ENCODE measurements around the gene APLP2.
A peak's percentile ranks its signal among the peaks of the same experiment; 100 is the strongest.

The APLP2 gene

GRCh38 chr11:130110339-130111108 is 40.8 kb downstream of the APLP2 start:
- no peak for TF ChIP-seq CTCF (IDR thresholded peaks at IDR 0.05; ENCODE audit: low read depth, low read length)
- H3K4me3 ChIP-seq (replicated peaks in 1 of 2; ENCODE audit: low read depth in 2 of 2, low read length in 2 of 2): no peak overlapping the region
- DNase-seq (ENCODE audit: low read depth in 2 of 2): no peak

- no peak for DNase-seq (ENCODE audit: low read depth in 2 of 2)
- no peak for TF ChIP-seq CTCF (IDR thresholded peaks at IDR 0.05; ENCODE audit: low read depth, low read length)
- H3K4me3 ChIP-seq (replicated peaks in 1 of 2; ENCODE audit: low read depth in 2 of 2, low read length in 2 of 2): no peak overlapping the region
Measured at GRCh38 chr11:130112071-130112830, 42.6 kb downstream of the APLP2 start.

GRCh38 chr11:130114281-130114680 is 44.6 kb downstream of the APLP2 start:
- no peak overlapping the region for H3K4me3 ChIP-seq (replicated peaks in 1 of 2; ENCODE audit: low read depth in 2 of 2, low read length in 2 of 2)
- DNase-seq (ENCODE audit: low read depth in 2 of 2): no peak
- no peak for TF ChIP-seq CTCF (IDR thresholded peaks at IDR 0.05; ENCODE audit: low read depth, low read length)

DNA sequence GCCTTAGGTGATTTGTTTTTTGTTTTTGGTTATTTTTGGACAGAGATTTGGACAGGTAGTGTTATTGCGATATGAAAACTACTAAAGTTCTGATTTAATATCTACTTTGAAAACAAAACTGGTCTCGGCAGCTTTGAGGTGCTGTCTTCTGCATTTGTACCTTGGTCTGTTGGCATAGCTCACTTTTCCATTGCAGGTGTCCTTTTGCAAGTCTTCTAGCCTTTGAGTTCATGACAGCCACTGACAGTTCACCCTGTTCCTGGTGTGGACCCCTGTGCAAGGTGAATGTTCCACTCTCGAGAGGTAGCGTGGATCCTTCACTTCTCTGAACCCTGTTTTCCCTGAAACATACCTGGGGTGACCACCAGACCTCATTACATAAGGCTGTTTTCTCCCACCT is 45.0 kb downstream of the APLP2 start:
- no peak for TF ChIP-seq CTCF (IDR thresholded peaks at IDR 0.05; ENCODE audit: low read depth, low read length)
- H3K4me3 ChIP-seq (replicated peaks in 1 of 2; ENCODE audit: low read depth in 2 of 2, low read length in 2 of 2): no peak overlapping the region
- no peak for DNase-seq (ENCODE audit: low read depth in 2 of 2)

GRCh38 chr11:130115218-130115617 is 45.5 kb downstream of the APLP2 start:
- no peak overlapping the region for H3K4me3 ChIP-seq (replicated peaks in 1 of 2; ENCODE audit: low read depth in 2 of 2, low read length in 2 of 2)
- peak; percentile 63 to 72 for DNase-seq (ENCODE audit: low read depth in 2 of 2)
- no peak for TF ChIP-seq CTCF (IDR thresholded peaks at IDR 0.05; ENCODE audit: low read depth, low read length)

- H3K4me3 ChIP-seq (replicated peaks in 1 of 2; ENCODE audit: low read depth in 2 of 2, low read length in 2 of 2): no peak overlapping the region
- DNase-seq (ENCODE audit: low read depth in 2 of 2): no peak
- no peak for TF ChIP-seq CTCF (IDR thresholded peaks at IDR 0.05; ENCODE audit: low read depth, low read length)
Measured at GRCh38 chr11:130118165-130118564, 48.5 kb downstream of the APLP2 start.

Data from cardiac fibroblast (primary cell).